ENCODE data around the gene COG6. TPM values are rescaled to one million over a fixed set of nuclear protein-coding genes. Genes with fewer than 3 reads are reported as not detected.

COG6 gene
- polyA plus RNA-seq, 2 donors = 5.8 to 7.3 TPM

GRCh38 chr13:39789451-39789850 is 134.0 kb downstream of the COG6 start:
- WGBS, 2 donors = 82 to 84% methylated on average over 5 of the region's 5 CpGs
- Histone ChIP-seq H3K9me3 (ENCODE audit: control insufficient read depth in 2 of 2, insufficient read depth in 1 of 2, low read depth in 1 of 2, low read length in 1 of 2) (peaks cover 0 to 2% of the 10 kb centered on the region in 2 donors), H3K27me3 (ENCODE audit: control insufficient read depth in 1 of 2, insufficient read depth in 2 of 2, low read length in 2 of 2) (no peaks in the 10 kb centered on the region), H3K4me3 (ENCODE audit: low read depth in 1 of 2, low read length in 2 of 2) (no peak overlapping the region), H3K36me3 (ENCODE audit: control insufficient read depth in 2 of 2, insufficient read depth in 2 of 2, low read length in 1 of 2) (no peaks in the 10 kb centered on the region), H3K4me1 (ENCODE audit: control insufficient read depth in 2 of 2, insufficient read depth in 2 of 2, low read length in 1 of 2) (no peaks in the 10 kb centered on the region), H3K27ac (ENCODE audit: low read depth in 2 of 2, low read length in 1 of 2) (peak overlapping the region in 1 of 2 donors; percentile 4)

Other genes starting within 250 kb of the COG6 start
- gene LHFPL6, start 52.5 kb upstream of the COG6 start, polyA plus RNA-seq = 10 to 100 TPM in 1 of 2 donors, 1 to 10 TPM in 1; 2.6 to 11.2 TPM

Data from esophagus (tissue), 2 donors.